Adrenal gland (tissue), 5 donors: ENCODE data around the gene CELF2.

Source experiments
- CTCF ChIP-seq, 6 experiments: fragments of 450-650 bp in 4 of 6; fragments of 200-600 bp in 2 of 6; sonication (generic) in 1 of 6; IDR thresholded peaks; 1 replicate in 5 of 6; 2 replicates in 1 of 6; pipeline versions ENCODE4 v1.5.1 to v1.8.0; 2016 to 2021; ENCODE audit warnings: antibody characterized with exemption in 6 of 6, mild to moderate bottlenecking in 2 of 6, moderate library complexity in 1 of 6
- POLR2A ChIP-seq, 2 donors: fragments of 450-650 bp; IDR thresholded peaks; one replicate each; pipeline ENCODE4 v1.6.1; 2017; ENCODE audit warnings: antibody characterized with exemption in 2 of 2, mild to moderate bottlenecking in 2 of 2, moderate library complexity in 1 of 2
- donor health status: DM: no; HTN: no; CAD: no.

GRCh38 chr10:11231285-11231684 is 213.6 kb downstream of the CELF2 start:
- no peak for TF ChIP-seq POLR2A (IDR thresholded peaks at IDR 0.05)
- TF ChIP-seq CTCF (IDR thresholded peaks at IDR 0.05) = no peak
